Measurements from ENCODE around the gene ZCCHC17. TPM values are rescaled to one million over a fixed set of nuclear protein-coding genes. Genes with fewer than 3 reads are reported as not detected.
A peak's percentile ranks its signal among the peaks of the same experiment; 100 is the strongest.

ZCCHC17 gene
- total RNA-seq, 1 experiment from 2014 or later = 49.5 TPM

- no peak for DNase-seq (ENCODE audit: low read depth)
- in situ Hi-C loops (cut with HindIII; ENCODE audit: low pct_unique_long_range_greater_than_20kb, low sequenced_read_pairs) = no loop called here
These were observed 108.9 kb downstream of the ZCCHC17 start for GRCh38 chr1:31405578-31406245.

GRCh38 chr1:31407029-31407626 lies 110.3 kb downstream of the ZCCHC17 start:
- in situ Hi-C loops (cut with HindIII; ENCODE audit: low pct_unique_long_range_greater_than_20kb, low sequenced_read_pairs) = no loop called here
- no peak for DNase-seq (ENCODE audit: low read depth)

GRCh38 chr1:31408788-31409318 lies 112.0 kb downstream of the ZCCHC17 start:
- in situ Hi-C loops (cut with HindIII; ENCODE audit: low pct_unique_long_range_greater_than_20kb, low sequenced_read_pairs) = no loop called here

GRCh38 chr1:31409946-31410858 lies 113.4 kb downstream of the ZCCHC17 start:
- in situ Hi-C loops (cut with HindIII; ENCODE audit: low pct_unique_long_range_greater_than_20kb, low sequenced_read_pairs) = no loop called here
- no peak for DNase-seq (ENCODE audit: low read depth)

More at GRCh38 chr1:31408788-31409318, 112.0 kb downstream of the ZCCHC17 start:
- no peak for DNase-seq (ENCODE audit: low read depth)

- in situ Hi-C loops (cut with HindIII; ENCODE audit: low pct_unique_long_range_greater_than_20kb, low sequenced_read_pairs) = no loop called here
- DNase-seq (ENCODE audit: low read depth) = no peak
These were observed 114.0 kb downstream of the ZCCHC17 start for GRCh38 chr1:31410871-31411270.

GRCh38 chr1:31412205-31412604 lies 115.4 kb downstream of the ZCCHC17 start:
- no peak for DNase-seq (ENCODE audit: low read depth)
- in situ Hi-C loops (cut with HindIII; ENCODE audit: low pct_unique_long_range_greater_than_20kb, low sequenced_read_pairs) = no loop called here

GRCh38 chr1:31412732-31413404 lies 116.0 kb downstream of the ZCCHC17 start, which contains the start of gene SERINC2:
TSS of gene SERINC2 (plus strand) at chr1:31413213. CDS start at chr1:31413266, 53 bp downstream.
- DNase-seq (ENCODE audit: low read depth) = no peak
- in situ Hi-C loops (cut with HindIII; ENCODE audit: low pct_unique_long_range_greater_than_20kb, low sequenced_read_pairs) = no loop called here

GRCh38 chr1:31413405-31414001 lies 116.7 kb downstream of the ZCCHC17 start:
- in situ Hi-C loops (cut with HindIII; ENCODE audit: low pct_unique_long_range_greater_than_20kb, low sequenced_read_pairs) = no loop called here
- DNase-seq (ENCODE audit: low read depth) = peak; percentile 57

Other genes starting within 250 kb of the ZCCHC17 start
- gene PUM1, start 231.3 kb upstream of the ZCCHC17 start, total RNA-seq (2014; rRNA removed; shearing (Covaris generic); ENCODE audit: low replicate concordance) = 27.4 and 35.4 TPM in 2 replicates
- 0.54 and 3.2 TPM in 2 replicates for gene NKAIN1, start 57.1 kb upstream of the ZCCHC17 start, total RNA-seq (2014; rRNA removed; shearing (Covaris generic); ENCODE audit: low replicate concordance)
- 90.6 and 126 TPM in 2 replicates for gene SNRNP40, start 244 bp upstream of the ZCCHC17 start, total RNA-seq (2014; rRNA removed; shearing (Covaris generic); ENCODE audit: low replicate concordance)
- not detected in 2 replicates for gene FABP3, start 76.0 kb downstream of the ZCCHC17 start, total RNA-seq (2014; rRNA removed; shearing (Covaris generic); ENCODE audit: low replicate concordance)
- gene SERINC2, start 116.2 kb downstream of the ZCCHC17 start, total RNA-seq (2014; rRNA removed; shearing (Covaris generic); ENCODE audit: low replicate concordance) = 7.1 and 13.3 TPM in 2 replicates

All from Caki2 (cell line).